ENCODE data around the gene MAMSTR.

Gene MAMSTR

DNA sequence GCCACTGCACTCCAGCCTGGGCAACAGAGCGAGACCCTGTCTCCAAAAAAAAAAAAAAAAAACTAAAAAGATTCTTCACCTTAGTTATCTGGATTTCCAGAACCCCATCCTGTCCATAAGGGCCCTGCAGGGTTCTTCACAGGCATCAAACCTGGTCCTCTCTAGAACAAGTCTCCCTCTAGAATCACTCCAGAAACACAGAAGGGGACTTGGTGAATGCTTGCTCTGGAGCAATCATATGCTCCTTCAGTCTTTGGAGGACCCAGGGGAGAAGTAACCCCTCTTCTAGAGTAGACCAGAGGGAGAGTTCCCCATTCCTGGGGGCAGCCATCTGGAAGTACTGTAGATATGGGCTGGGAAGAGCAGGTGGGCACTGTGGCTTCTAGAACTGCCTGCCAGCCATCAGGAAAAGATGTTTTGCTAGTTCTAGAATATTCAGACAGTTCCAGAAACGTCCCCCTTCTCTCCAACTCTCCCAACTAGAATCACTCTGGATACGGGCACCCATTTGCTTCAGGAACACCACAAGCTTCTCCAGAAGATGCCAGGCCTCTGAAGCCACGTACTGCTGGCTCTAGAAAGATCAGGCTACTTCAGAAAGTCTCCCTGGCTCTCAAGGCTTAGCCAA is 30.2 kb upstream of the MAMSTR start:
- no peak overlapping the region for H3K4me3 ChIP-seq (ENCODE audit: low read depth, low read length)
- no peak for DNase-seq (ENCODE audit: low read depth)

DNA sequence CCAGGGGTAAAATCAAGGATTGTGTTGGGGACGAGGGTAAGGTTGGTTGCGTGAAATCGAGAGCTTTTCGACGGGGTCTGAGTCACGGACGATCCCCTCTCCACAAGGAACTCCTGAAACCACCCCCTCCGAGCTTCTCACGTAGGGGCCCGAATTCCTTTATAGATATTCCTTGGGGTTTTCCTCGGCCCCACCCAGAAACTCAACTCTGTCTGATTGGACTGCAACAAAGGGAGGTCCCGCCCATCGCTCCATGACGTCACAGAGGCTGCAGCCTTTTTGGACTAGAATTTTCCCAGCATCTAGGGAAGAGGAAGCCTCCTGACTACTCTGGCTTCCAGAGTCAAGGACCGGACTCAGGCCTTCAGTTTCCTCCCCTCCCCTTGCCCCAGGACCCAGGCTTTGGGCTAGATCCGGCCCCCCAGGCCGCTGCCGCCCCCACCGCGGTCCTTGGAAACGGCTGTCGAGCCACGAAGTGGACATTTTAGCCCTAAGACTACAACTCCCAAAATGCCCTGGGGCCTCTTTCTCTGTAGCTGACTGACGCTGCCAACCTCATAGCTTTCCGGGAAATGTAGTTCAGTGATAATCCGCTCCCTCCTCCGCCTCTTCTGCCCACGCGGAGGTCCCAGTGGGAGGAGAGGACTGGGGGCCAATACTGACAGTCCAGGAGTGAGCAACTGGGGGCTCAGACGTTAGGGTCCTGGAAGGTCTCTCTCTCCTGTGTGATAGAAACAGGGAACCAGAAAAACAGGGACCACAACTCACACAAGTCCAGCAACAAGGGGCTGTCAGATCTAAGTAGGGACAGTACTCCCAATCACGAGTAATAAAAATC is 27.4 kb upstream of the MAMSTR start, which contains the start of gene IZUMO1:
Gene IZUMO1 (minus strand): TSS at position 172 of the 838 bp plus-strand sequence. CDS start 1,050 bp downstream, outside the sequence.
- DNase-seq (ENCODE audit: low read depth), result peak; percentile 60
- peak within 1 kb of the TSS; percentile 67 for H3K4me3 ChIP-seq (ENCODE audit: low read depth, low read length)

DNA sequence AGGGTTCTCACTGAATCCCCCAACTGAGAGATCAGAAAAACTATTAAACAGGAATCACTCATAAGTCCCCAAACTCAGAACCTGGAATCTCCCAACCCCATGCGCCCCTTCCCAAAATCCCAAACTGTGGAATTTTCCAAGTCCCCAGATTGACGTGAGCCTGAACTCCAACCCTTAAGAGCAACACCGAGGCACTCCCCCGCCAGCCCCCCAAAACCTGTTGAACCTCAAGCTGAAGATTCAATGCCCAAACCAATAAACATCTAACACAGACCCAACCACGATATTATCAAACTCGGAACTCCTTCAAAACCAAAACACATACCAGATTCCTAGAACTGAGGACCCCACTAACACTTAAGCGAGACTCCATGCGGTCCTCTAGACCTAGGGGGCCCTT is 26.6 kb upstream of the MAMSTR start:
- H3K4me3 ChIP-seq (ENCODE audit: low read depth, low read length), result no peak overlapping the region
- no peak for DNase-seq (ENCODE audit: low read depth)

DNA sequence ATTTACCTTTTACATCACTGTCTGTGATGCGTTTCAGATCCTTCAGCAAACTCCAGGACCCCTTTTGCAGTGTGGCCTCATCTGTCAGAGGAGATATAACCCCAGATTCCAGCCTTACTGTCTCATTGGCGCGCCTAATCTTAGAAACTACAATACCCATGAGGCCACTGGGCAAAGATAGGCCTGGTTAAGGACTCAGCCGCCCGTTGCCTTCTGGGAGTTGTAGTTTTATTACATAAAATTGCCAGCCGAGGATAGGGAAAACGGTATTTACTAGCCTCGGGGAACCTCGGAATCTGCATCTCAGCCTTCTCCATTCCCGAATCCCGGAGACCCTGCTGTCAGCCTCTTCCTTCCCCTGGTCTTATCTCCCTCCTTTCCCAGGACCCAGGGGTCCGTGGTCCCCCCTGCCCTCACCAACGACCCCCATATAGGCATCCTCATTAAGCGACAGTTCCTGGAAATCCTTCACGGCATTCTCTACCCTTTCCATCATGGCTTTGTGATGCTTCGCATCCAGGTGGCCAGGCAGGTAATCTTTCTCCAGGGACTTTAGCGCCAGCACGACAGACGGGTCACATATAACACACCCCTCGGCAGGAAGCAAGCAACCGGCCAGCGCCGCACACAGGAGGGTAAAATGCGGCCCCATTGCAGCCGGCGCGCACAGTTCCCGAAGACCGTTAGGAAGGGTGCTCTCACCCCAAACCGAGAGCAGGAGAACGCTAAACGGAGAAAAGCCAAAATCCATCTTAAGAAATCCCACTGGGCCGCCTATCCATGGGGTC is 25.9 kb upstream of the MAMSTR start:
- no peak overlapping the region for H3K4me3 ChIP-seq (ENCODE audit: low read depth, low read length)
- no peak for DNase-seq (ENCODE audit: low read depth)

DNA sequence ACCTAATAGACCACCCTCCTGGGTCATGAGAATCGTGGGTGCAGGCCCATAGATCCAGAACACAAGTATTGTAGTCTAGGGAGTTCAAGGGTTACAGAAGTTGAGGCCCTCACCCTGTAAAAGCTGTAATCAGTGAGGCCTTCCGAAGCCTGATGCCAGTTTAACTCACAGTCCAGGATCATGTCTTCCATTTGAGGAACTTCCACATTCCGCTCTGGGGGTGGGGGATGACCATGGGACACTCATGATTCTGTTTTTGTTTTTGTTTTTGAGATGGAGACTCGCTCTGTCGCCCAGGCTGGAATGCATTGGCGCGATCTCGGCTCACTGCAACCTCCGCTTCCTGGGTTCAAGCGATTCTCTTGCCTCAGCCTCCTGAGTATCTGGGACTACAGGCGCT is 22.6 kb upstream of the MAMSTR start:
- no peak overlapping the region for H3K4me3 ChIP-seq (ENCODE audit: low read depth, low read length)
- DNase-seq (ENCODE audit: low read depth), result no peak

DNA sequence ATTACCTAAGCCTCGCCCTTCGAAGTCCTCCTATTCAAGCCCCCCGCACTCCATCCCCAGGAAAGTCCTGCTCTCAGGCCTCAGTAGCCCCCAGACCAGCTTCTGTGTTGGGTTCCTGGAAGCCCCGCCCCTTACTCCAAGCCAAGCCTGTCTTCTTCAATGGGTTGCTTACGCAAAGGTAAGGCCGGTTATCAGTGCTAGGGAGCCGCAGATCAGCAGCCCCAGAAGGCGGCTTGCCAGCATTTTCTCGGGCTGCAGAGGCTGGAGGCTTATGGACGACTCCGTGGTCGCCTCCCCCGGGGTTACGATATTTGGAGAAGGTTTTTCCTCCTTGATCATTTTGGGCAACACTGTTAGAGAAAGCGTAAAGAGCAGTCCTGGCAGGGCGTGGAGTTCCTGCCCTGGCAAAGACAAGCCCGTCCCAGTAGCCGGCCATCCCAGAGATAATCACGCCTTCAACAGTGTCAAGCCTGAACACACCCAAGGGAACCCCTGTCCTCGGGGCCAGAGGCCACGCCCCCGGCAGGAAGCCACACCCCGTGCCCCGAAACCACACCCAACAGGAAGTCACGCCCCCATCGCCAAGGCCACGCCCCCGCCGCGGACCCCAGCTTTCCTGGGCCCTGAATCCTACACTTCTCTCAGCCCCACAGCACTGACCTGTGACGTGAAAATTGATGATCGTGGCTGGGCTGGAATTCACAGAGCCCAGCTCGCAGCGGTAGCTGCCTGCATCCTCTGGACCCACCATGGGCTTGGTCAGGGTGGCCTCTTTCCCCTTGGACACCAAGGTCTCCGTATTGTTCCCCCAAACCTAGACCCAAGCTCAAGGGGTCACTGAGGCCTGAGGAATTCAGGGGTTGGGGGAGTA is 21.8 kb upstream of the MAMSTR start:
- DNase-seq (ENCODE audit: low read depth), result no peak

DNA sequence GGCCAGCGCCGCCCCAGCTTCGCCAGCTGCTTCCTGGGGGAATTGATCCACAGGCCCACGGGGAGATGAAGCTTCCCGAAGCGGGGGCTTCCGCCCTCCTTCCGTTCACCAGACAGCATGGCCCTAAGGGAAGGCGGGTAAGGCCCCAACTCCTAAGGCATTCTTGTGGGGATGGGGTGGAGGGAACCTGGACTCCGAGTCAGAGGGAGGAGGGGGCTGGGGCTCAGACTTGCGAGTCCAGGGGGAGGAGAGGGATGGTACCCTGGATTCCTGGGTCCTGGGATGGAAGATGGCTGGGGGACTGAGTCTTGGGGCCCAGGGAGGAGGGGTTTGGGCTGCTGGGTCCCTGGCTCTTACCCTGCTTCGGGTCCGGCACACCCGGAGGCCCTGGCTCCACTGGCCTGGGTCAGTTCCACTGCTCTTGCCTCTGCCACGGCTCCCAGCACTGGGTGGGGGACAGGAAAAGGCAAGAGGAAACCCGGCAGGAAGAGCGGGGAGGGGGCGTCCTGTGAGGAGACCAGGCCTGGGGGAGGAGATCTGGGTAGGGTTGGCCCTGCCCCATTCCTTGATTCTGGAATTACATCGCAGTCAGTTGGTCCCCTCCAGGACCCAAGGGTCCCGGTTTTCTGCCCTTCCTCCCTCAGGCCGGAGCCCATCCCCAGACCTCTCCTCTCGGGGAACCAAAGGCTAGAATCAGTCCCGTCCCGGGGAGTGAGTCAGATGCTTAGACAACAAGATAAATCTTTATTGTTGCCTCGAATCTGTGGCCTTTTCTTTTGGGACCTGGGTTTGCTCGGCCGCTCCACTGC is 20.8 kb upstream of the MAMSTR start, which contains the start of gene RASIP1:
Gene RASIP1 (minus strand): TSS at position 447 of the 809 bp plus-strand sequence. CDS start 328 bp downstream, at position 119.
- peak within 1 kb of the TSS; percentile 47 for H3K4me3 ChIP-seq (ENCODE audit: low read depth, low read length)
- no peak for DNase-seq (ENCODE audit: low read depth)

More for the DNA sequence above, 21.8 kb upstream of the MAMSTR start:
- H3K4me3 ChIP-seq (ENCODE audit: low read depth, low read length), result no peak overlapping the region

DNA sequence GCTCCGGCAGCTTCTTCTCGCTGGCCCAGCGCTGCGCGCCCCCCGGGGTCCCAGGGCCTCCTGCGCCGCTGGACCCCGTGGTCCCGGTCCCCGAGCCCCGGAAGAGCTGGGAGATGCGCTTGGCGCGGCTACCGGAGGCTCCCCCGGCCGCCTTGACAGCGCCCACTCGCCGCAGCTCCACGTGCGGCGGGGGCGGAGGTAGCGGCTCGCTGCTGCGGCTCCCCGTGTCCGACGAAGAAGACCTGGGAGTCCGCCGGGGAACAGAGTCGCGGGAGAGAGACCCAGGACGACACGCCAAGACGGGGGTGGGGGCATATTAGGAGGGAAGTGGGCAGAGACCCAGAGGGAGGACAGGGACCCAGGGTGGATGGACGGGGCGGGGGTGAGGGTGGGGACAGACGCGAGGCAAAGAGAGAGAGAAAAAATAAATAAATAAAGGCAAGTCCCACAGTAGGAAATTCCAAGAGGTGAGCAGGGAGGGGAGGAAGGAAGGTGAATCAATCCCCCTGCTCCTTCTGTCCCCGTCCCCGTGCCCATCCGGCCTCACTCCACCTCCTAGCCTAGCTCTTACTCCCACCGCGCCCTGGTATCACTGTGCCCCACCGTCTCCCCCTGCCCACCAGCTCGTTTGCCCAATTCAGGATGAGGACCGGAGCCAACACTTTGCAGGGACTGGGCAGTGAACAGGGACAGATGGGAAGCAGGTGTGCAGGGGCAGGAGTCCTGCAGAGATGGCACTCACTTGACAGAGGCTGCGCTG is 20.1 kb upstream of the MAMSTR start:
- H3K4me3 ChIP-seq (ENCODE audit: low read depth, low read length), result peak overlapping the region; percentile 47
- no peak for DNase-seq (ENCODE audit: low read depth)

DNA sequence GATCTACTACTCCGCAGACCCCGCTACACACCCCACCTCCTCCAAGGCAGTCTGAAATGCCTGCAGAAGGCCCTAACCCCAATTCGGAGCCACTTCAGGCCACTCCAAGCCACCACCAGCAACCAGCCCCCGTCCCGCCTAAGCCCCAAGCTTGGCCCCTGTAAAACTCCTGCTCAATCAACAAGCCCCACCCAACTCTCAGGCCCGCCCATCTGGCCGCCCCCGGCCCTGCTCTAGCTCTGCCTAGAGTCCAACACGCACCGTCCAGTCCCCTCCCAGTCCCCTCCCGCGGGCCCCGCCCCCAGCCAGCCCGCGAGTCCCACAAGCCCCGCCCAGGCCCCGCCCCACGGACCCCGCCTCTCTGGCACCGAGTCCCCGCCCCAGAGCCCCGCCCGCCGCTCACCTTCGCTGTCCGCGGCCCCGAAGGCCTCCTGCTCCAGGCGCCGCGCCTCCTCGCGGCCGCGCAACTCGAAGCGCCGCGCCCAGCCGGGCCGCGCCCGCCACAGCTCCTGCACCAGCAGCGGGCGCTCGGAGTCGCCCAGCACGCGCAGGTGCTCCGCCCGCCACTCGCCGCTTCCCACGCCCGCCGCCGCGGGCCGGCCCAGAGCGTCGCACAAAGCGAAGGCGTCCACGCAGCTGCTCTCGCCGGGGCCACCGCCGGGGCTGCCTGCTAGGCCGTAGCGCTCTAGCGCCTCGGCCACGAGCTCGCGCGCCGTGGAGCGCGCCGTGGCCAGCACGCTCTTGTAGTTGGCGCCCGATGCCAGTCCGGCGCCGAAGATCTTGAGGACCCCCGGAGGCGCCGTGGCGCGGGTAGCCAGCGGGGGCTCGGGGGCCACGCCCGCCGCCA is 19.3 kb upstream of the MAMSTR start:
- DNase-seq (ENCODE audit: low read depth), result peak; percentile 28
- H3K4me3 ChIP-seq (ENCODE audit: low read depth, low read length), result peak overlapping the region; percentile 47

DNA sequence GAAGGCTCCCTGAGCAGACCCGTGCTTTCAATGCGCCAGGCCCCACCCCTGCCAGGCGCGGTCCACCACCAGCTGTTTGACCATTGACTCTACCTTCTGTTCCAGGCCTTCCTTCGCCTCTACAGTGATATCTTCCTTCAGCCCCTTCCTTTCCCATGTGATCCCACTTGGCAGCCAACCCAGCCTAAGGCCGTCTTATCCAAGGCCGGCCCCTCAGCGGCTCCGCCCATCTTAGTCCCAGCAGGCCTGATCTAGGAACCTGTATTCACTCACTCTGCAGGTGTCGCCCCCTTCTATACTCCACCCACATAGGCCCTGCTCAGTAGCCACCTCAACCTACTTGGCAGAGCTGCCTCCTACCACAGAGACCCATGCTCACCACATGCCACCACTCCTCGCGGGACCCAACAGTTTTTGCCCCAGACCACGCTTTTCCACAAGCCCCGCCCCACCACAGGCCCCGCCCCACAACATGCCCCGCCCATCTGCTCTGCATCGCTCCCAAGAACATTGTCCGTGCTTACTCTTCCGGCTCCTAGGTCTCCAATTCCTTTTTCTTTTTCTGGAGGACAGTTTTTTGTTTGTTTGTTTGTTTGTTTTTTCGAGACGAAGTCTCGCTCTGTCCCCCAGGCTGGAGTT is 18.0 kb upstream of the MAMSTR start:
- no peak for DNase-seq (ENCODE audit: low read depth)
- H3K4me3 ChIP-seq (ENCODE audit: low read depth, low read length), result no peak overlapping the region

DNA sequence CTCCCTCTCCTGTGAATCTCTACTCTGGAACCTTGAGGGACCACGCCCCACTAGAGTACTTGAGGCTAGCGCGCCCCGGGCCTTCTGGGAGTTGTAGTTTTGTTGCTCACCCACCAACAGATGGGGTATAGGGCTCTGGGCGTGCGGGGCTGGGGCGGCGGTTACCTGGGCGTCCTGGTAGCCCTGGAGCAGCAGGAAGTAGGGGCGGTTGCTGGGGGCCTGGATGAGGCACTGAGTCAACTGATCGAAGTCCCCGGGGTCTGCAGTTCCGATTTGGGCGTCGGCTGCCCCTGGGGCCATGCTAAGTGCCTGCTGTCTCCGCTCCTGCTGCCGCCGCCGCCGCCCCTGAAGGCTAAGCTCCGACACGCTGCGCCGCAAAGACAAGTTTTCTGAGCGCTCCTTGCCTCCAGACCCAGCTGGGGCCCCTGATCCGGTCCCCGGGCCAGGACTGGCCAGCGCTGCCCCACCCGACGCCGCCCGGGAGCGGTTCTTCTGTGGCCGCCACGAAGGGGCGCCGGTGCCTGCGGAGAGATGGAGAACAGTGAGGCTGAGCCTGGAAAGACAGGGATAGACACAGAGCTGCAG is 15.6 kb upstream of the MAMSTR start:
- peak overlapping the region; percentile 18 for H3K4me3 ChIP-seq (ENCODE audit: low read depth, low read length)
- DNase-seq (ENCODE audit: low read depth), result no peak

DNA sequence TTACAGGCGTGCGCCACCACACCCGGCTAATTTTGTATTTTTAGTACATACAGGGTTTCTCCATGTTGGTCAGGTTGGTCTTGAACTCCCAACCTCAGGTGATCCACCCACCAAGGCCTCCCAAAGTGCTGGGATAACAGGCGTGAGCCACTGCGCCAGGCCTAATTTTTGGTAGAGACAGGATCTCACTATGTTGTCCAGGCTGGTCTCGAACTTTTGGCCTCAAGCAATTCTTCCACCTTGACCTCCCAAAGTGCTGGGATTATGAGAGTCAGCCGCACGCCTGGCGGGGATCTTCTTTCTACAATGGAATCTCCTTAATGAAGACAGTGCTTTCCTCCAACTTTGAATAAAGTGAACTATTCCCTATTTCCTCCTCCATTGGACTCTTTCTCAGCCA is 15.1 kb upstream of the MAMSTR start:
- H3K4me3 ChIP-seq (ENCODE audit: low read depth, low read length), result no peak overlapping the region
- no peak for DNase-seq (ENCODE audit: low read depth)

DNA sequence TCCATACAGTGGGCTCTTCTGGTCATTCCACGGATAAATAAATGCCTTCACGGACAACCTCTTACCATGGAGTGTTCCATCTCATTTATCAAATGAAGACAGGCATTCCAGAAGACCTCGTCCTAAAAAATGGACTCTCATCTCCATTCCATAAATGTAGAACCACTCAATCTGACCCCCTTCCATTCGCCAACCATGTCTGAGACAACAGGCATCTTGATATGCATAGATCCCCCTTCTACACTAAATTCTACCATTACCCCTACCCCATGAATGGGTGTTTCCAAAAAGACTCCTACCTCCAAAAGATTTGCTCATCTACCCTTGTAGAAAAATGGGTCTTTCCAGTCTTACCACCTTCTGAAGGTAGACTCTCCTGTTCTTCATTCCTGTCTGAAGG is 11.9 kb upstream of the MAMSTR start:
- H3K4me3 ChIP-seq (ENCODE audit: low read depth, low read length), result no peak overlapping the region
- no peak for DNase-seq (ENCODE audit: low read depth)

DNA sequence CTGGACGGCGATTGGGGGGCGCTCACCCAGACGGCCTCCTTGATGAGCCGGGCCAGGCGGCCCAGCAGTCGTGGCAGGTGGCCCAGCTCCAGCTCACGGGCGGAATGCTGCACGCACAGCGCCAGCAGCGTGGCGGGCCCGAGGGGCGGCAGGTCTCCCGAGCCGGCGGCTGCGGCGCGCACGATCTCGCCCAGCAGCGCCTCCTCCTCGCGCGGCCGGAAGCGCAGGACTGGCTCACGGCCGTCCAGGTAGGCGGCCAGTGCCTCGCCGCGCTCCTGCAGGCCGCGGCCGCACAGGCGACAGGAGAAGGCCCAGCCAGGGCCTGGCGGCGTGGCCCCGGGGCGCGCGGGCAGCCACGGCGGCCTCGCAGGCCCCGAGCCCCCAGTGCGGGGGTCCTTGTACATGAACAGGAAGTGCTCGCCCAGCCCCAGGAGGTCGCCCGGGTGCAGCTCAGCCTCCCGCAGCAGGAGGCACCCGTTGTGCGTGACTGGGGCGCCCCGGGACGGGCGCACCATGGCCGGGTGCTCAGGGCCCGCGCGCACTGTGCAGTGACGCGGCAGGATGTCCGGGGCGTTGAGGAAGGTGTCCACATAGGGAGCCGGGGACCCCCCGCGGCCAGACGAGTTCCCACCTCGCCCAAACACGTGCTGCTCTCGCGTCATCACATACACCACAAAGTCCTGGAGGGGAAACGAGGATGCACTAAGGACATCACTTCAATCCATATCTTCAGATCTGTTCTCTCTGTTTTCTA is 9.6 kb upstream of the MAMSTR start:
- DNase-seq (ENCODE audit: low read depth), result no peak
- H3K4me3 ChIP-seq (ENCODE audit: low read depth, low read length), result peak overlapping the region; percentile 9

DNA sequence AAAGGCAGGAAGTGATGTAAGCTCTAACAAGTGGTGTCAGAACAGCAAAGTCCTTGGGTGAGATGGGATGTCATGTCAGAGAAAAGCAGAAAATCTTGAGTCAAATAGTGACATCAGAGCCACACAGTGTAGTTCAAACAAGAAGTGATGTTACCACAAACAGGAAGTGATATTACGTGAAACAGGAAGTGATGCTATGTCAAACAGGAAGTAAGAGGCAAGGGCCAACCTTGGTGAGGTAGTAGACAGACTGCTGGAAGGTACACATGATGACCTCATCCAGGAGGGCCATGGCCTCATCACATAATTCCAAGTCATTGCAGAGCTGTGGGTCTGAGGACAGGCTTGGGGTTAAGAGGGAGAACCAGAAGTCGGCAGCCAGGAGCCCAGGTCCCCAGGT is 7.0 kb upstream of the MAMSTR start:
- DNase-seq (ENCODE audit: low read depth), result no peak
- no peak overlapping the region for H3K4me3 ChIP-seq (ENCODE audit: low read depth, low read length)
